K562 (cell line): ENCODE results near the gene CTF1. TPM values are rescaled to one million over a fixed set of nuclear protein-coding genes. Genes with fewer than 3 reads are reported as not detected.

Experiments
- E2F3 ChIP-seq: fragments of 250-450 bp; sonication (Bioruptor Pico); IDR thresholded peaks from 2 replicates; pipeline ENCODE4 v1.4.0; 2020; ENCODE audit warnings: mild to moderate bottlenecking
- EGR1 ChIP-seq: fragments of 450-650 bp; conservative IDR thresholded peaks from 2 replicates; pipeline ENCODE4 v1.6.1; 2017; ENCODE audit warnings: mild to moderate bottlenecking
- FOXA1 ChIP-seq: fragments of 450-650 bp; IDR thresholded peaks from 2 replicates; pipeline ENCODE4 v1.6.1; 2016; ENCODE audit warnings: mild to moderate bottlenecking, borderline replicate concordance
- FOXJ2 ChIP-seq: fragments of 200-800 bp; sonication (Bioruptor generic); IDR thresholded peaks from 2 replicates; pipeline ENCODE4 v1.6.1; 2016; ENCODE audit warnings: missing genetic modification characterization, missing compliant biosample characterization
- HDGF ChIP-seq: fragments of 450-650 bp; IDR thresholded peaks from 2 replicates; pipeline ENCODE4 v1.6.1; 2016
- IRF2 ChIP-seq: sonication (generic); formaldehyde crosslinking; IDR thresholded peaks from 2 replicates; pipeline ENCODE4 v1.8.1; 2022; ENCODE audit warnings: mild to moderate bottlenecking, missing genetic modification reagents
- MEF2D ChIP-seq: conservative IDR thresholded peaks from 2 replicates; pipeline ENCODE4 v1.6.1; 2016; ENCODE audit warnings: low read depth, missing genetic modification characterization, missing compliant biosample characterization
- NUFIP1 ChIP-seq: fragments of 450-650 bp; IDR thresholded peaks from 2 replicates; pipeline ENCODE4 v1.6.1; 2018; ENCODE audit not compliant: partially characterized antibody
- PHB2 ChIP-seq: fragments of 450-650 bp; IDR thresholded peaks from 2 replicates; pipeline ENCODE4 v1.6.1; 2017; ENCODE audit warnings: low read depth
- RFX7 ChIP-seq: fragments of 250-450 bp; sonication (Bioruptor Pico); IDR thresholded peaks from 2 replicates; pipeline ENCODE4 v1.5.1; 2021; ENCODE audit warnings: mild to moderate bottlenecking
- TAF1 ChIP-seq: IDR thresholded peaks from 2 replicates; pipeline ENCODE4 v1.6.1; 2011; ENCODE audit warnings: mild to moderate bottlenecking, low read length, moderate library complexity; ENCODE audit not compliant: insufficient read depth, control insufficient read depth, severe bottlenecking; ENCODE audit errors: extremely low read depth
- YY1 ChIP-seq, 3 experiments: IDR thresholded peaks; 2 replicates each; pipeline ENCODE4 v1.6.1; 2011; ENCODE audit warnings: low read length in 2 of 3, mild to moderate bottlenecking in 2 of 3, moderate library complexity in 2 of 3, borderline replicate concordance in 1 of 3, control low read depth in 1 of 3, low read depth in 1 of 3; ENCODE audit not compliant: insufficient read depth in 3 of 3, insufficient replicate concordance in 2 of 3, control insufficient read depth in 1 of 3, insufficient read length in 1 of 3; ENCODE audit errors: extremely low read depth in 1 of 3
- ZBTB17 ChIP-seq: fragments of 450-650 bp; formaldehyde crosslinking; IDR thresholded peaks from 2 replicates; pipeline ENCODE4 v1.4.0; 2020; ENCODE audit warnings: mild to moderate bottlenecking
- ZC3H4 ChIP-seq: sonication (generic); formaldehyde crosslinking; IDR thresholded peaks from 2 replicates; pipeline ENCODE4 v1.9.0; 2021; ENCODE audit warnings: missing genetic modification reagents, borderline replicate concordance
- ZNF175 ChIP-seq: fragments of 200-800 bp; sonication (Bioruptor generic); IDR thresholded peaks from 2 replicates; pipeline ENCODE4 v1.6.1; 2016; ENCODE audit warnings: low read depth, mild to moderate bottlenecking, missing genetic modification characterization, missing compliant biosample characterization
- ZNF24 ChIP-seq: fragments of 450-650 bp; IDR thresholded peaks from 2 replicates; pipeline ENCODE4 v1.6.1; 2016
- ZSCAN29 ChIP-seq: fragments of 450-650 bp; IDR thresholded peaks from 2 replicates; pipeline ENCODE4 v1.6.1; 2017
- polyA plus RNA-seq, 8 experiments: library from polyadenylated mRNA; depleted of rRNA in 4 of 8; stranded (reverse) in 5 of 8; unstranded in 3 of 8; fragments of >200 nt; fragmentation: Nextera tagmentation in 2 of 8; fragmentation: Illumina TruSeq in 1 of 8; extraction: Ambion mirVana in 2 of 8; extraction: Trizol in 1 of 8; gene quantifications; 2 replicates each; pipeline versions ENCODE4 v1.2.1 to v1.2.3, GENCODE V29; 2011 to 2014; ENCODE audit warnings: inconsistent platforms in 1 of 8, missing spikeins in 1 of 8
- total RNA-seq, 7 experiments: library from RNA; depleted of rRNA in 6 of 7; stranded (reverse); fragments of >200 nt in 6 of 7; fragmentation: Illumina TruSeq in 2 of 7; extraction: Trizol in 2 of 7; gene quantifications; 2 replicates each; pipeline versions ENCODE4 v1.2.1 to v1.2.3, GENCODE V29; 2011 to 2021; ENCODE audit warnings: low replicate concordance in 1 of 7
- TF ChIP-seq, protein P1 (sequence below): fragments of 250-450 bp; sonication (Bioruptor Pico); IDR thresholded peaks from 2 replicates; pipeline ENCODE4 v1.4.0; 2020; ENCODE audit warnings: mild to moderate bottlenecking, moderate library complexity
- TF ChIP-seq, protein P2 (sequence below): sonication (generic); formaldehyde crosslinking; IDR thresholded peaks from 2 replicates; pipeline ENCODE4 v1.8.0; 2022; ENCODE audit warnings: mild to moderate bottlenecking, missing genetic modification reagents
- TF ChIP-seq, protein P3 (sequence below): sonication (generic); formaldehyde crosslinking; IDR thresholded peaks from 2 replicates; pipeline ENCODE4 v1.8.0; 2022; ENCODE audit warnings: mild to moderate bottlenecking, missing genetic modification reagents, borderline replicate concordance
- TF ChIP-seq, protein P4 (sequence below): fragments of 250-450 bp; sonication (Bioruptor Pico); IDR thresholded peaks from 2 replicates; pipeline ENCODE4 v1.8.0; 2021; ENCODE audit warnings: borderline replicate concordance, mild to moderate bottlenecking, moderate library complexity; ENCODE audit not compliant: poor library complexity, severe bottlenecking

The CTF1 gene
- total and polyA plus RNA-seq, 9 of the 15 experiments (the other 6 are each of a cell fraction or from before 2014, with no cell fraction given) = 0.24 to 2.5 (median 0.44) TPM

DNA sequence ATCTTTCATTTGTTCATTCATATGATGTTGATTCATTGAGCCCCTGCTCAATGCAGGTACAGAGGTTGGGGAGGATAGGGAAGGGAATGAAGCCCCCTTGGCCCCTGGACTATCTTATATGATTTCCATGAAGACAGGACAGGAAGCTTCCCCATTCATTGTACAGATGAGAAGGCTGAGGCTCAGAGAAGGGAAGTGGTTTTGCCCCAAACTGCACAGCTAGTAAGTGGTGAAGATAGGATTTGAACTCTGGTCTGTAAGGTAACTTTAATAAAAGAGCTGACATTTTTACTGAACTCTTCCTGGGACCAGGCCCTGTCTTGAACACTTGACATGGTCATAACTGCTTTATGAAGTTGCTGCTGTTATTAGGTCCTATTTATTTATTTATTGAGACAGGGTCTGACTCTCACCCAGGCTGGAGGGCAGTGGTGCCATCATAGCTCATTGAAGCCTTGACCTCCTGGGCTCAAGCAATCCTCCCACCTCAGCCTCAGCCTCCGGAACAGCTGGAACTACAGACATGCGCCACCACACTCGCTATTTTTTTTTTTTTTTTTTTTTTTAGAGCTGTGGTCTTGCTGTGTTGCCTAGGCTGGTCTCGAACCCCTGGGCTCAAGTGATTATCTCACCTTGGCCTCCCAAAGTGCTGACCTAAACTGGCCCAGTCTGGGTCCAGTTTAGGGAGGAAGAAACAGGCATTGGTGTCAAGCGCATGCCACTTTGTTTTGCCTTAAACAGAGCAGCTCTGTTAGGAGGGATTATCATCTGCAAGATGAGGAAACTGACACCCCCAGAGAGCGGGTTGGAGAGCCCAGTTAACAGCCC is 5.0 kb downstream of the CTF1 start (continued):
- TF ChIP-seq, protein P1, sequence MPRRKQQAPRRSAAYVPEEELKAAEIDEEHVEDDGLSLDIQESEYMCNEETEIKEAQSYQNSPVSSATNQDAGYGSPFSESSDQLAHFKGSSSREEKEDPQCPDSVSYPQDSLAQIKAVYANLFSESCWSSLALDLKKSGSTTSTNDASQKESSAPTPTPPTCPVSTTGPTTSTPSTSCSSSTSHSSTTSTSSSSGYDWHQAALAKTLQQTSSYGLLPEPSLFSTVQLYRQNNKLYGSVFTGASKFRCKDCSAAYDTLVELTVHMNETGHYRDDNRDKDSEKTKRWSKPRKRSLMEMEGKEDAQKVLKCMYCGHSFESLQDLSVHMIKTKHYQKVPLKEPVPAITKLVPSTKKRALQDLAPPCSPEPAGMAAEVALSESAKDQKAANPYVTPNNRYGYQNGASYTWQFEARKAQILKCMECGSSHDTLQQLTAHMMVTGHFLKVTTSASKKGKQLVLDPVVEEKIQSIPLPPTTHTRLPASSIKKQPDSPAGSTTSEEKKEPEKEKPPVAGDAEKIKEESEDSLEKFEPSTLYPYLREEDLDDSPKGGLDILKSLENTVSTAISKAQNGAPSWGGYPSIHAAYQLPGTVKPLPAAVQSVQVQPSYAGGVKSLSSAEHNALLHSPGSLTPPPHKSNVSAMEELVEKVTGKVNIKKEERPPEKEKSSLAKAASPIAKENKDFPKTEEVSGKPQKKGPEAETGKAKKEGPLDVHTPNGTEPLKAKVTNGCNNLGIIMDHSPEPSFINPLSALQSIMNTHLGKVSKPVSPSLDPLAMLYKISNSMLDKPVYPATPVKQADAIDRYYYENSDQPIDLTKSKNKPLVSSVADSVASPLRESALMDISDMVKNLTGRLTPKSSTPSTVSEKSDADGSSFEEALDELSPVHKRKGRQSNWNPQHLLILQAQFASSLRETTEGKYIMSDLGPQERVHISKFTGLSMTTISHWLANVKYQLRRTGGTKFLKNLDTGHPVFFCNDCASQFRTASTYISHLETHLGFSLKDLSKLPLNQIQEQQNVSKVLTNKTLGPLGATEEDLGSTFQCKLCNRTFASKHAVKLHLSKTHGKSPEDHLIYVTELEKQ (CRISPR knock-in tag) = no peak
- no peak for TF ChIP-seq RFX7 (CRISPR knock-in tag)
- TF ChIP-seq, protein P2, sequence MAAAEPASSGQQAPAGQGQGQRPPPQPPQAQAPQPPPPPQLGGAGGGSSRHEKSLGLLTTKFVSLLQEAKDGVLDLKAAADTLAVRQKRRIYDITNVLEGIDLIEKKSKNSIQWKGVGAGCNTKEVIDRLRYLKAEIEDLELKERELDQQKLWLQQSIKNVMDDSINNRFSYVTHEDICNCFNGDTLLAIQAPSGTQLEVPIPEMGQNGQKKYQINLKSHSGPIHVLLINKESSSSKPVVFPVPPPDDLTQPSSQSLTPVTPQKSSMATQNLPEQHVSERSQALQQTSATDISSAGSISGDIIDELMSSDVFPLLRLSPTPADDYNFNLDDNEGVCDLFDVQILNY = no peak
- TF ChIP-seq, protein P3, sequence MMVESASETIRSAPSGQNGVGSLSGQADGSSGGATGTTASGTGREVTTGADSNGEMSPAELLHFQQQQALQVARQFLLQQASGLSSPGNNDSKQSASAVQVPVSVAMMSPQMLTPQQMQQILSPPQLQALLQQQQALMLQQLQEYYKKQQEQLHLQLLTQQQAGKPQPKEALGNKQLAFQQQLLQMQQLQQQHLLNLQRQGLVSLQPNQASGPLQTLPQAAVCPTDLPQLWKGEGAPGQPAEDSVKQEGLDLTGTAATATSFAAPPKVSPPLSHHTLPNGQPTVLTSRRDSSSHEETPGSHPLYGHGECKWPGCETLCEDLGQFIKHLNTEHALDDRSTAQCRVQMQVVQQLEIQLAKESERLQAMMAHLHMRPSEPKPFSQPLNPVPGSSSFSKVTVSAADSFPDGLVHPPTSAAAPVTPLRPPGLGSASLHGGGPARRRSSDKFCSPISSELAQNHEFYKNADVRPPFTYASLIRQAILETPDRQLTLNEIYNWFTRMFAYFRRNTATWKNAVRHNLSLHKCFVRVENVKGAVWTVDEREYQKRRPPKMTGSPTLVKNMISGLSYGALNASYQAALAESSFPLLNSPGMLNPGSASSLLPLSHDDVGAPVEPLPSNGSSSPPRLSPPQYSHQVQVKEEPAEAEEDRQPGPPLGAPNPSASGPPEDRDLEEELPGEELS (CRISPR knock-in tag) = no peak
- no peak for TF ChIP-seq PHB2
- TF ChIP-seq HDGF = 0 out of 2 replicates have a peak, but pooled peaks have one; percentile 11
- TF ChIP-seq FOXA1 = no peak
- no peak for TF ChIP-seq ZC3H4 (CRISPR knock-in tag)
- TF ChIP-seq YY1 (IDR thresholded peaks at IDR 0.05; ENCODE audit: borderline replicate concordance in 1 of 3, control insufficient read depth in 1 of 3, extremely low read depth in 1 of 3, insufficient read depth in 3 of 3, insufficient read length in 1 of 3, insufficient replicate concordance in 2 of 3, low read depth in 1 of 3, low read length in 2 of 3) = no peak
- no peak for TF ChIP-seq ZNF175 (CRISPR knock-in tag)
- TF ChIP-seq IRF2 = no peak
- no peak for TF ChIP-seq FOXJ2 (tag)
- TF ChIP-seq, protein P4, sequence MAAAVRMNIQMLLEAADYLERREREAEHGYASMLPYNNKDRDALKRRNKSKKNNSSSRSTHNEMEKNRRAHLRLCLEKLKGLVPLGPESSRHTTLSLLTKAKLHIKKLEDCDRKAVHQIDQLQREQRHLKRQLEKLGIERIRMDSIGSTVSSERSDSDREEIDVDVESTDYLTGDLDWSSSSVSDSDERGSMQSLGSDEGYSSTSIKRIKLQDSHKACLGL = no peak
- no peak for TF ChIP-seq NUFIP1
- TF ChIP-seq MEF2D (tag) = no peak
- TF ChIP-seq ZBTB17 (CRISPR knock-in tag) = no peak
- TF ChIP-seq ZNF24 = no peak
- no peak for TF ChIP-seq TAF1
- no peak for TF ChIP-seq ZSCAN29
- no peak for TF ChIP-seq EGR1
- no peak for TF ChIP-seq E2F3
